CD4-positive, alpha-beta T cell (primary cell): Measurements from ENCODE around the gene PAFAH2. TPM values are rescaled to one million over a fixed set of nuclear protein-coding genes. Genes with fewer than 3 reads are reported as not detected.

Experiments used
- ATAC-seq: fragments of 200-7000 bp; cut with Tn5 transposase; one replicate; pipeline ENCODE4 v1.10.0; 2022; ENCODE audit warnings: mild to moderate bottlenecking; ENCODE audit not compliant: poor library complexity
- CTCF ChIA-PET: fragments of 350-600 bp; sonication (Branson Sonifier 250); formaldehyde crosslinking; loops from one replicate; lab custom pipeline; 2021; ENCODE audit warnings: antibody characterized with exemption, inconsistent platforms; lab: Charles Lee
- POLR2A ChIA-PET: fragments of 350-600 bp; sonication (Branson Sonifier 250); formaldehyde crosslinking; loops from one replicate; lab custom pipeline; 2021; ENCODE audit warnings: antibody characterized with exemption, inconsistent platforms; lab: Charles Lee
- DNase-seq, 14 experiments: peaks; one replicate each; pipeline ENCODE4 v3.0.0-alpha.2; 2013 to 2020; ENCODE audit warnings: mixed read lengths in 2 of 14
- H3K27ac ChIP-seq, 2 donors: one replicate each; pipeline versions ENCODE4 v1.5.1 to v1.7.0; 2013; ENCODE audit warnings: low read length in 2 of 2, low read depth in 1 of 2, mild to moderate bottlenecking in 1 of 2
- H3K27me3 ChIP-seq, 2 experiments: 1 replicate in 1 of 2; 2 replicates in 1 of 2; pipeline versions ENCODE4 v1.6.1 to v1.7.0; 2013; ENCODE audit warnings: low read length in 2 of 2, control low read depth in 1 of 2, mild to moderate bottlenecking in 1 of 2, moderate library complexity in 1 of 2; ENCODE audit not compliant: insufficient read depth in 2 of 2, control insufficient read depth in 1 of 2
- H3K36me3 ChIP-seq: one replicate; pipeline ENCODE4 v1.6.1; 2013; ENCODE audit warnings: low read length, control low read depth; ENCODE audit not compliant: insufficient read depth
- H3K4me1 ChIP-seq: one replicate; pipeline ENCODE4 v1.6.1; 2013; ENCODE audit warnings: low read length, control low read depth; ENCODE audit not compliant: insufficient read depth
- H3K4me3 ChIP-seq: one replicate; pipeline ENCODE4 v1.5.1; 2013; ENCODE audit warnings: mild to moderate bottlenecking, low read length, moderate library complexity
- H3K9me3 ChIP-seq, 2 experiments: 1 replicate in 1 of 2; 2 replicates in 1 of 2; pipeline versions ENCODE4 v1.6.1 to v1.7.0; 2013; ENCODE audit warnings: low read length in 2 of 2, mild to moderate bottlenecking in 2 of 2, control low read depth in 1 of 2, moderate library complexity in 1 of 2; ENCODE audit not compliant: control insufficient read depth in 1 of 2, insufficient read depth in 1 of 2
- H3K27ac Mint-ChIP-seq: one replicate; pipeline ENCODE4 v1.8.0; 2020; ENCODE audit warnings: mixed read lengths
- H3K27me3 Mint-ChIP-seq: one replicate; pipeline ENCODE4 v1.8.0; 2021; ENCODE audit warnings: mixed read lengths
- H3K36me3 Mint-ChIP-seq: one replicate; pipeline ENCODE4 v1.8.0; 2021; ENCODE audit warnings: low read depth, mixed read lengths
- H3K4me1 Mint-ChIP-seq: one replicate; pipeline ENCODE4 v1.8.0; 2021; ENCODE audit warnings: low read depth, mixed read lengths
- H3K4me3 Mint-ChIP-seq: one replicate; pipeline ENCODE4 v1.8.0; 2020; ENCODE audit warnings: mild to moderate bottlenecking, mixed read lengths
- H3K9me3 Mint-ChIP-seq: one replicate; pipeline ENCODE4 v1.8.0; 2020; ENCODE audit warnings: mixed read lengths
- intact Hi-C, 2 experiments: fragments of 100-400 bp; cut with DNase I in 1 of 2; cut with micrococcal nuclease in 1 of 2; formaldehyde crosslinking; loops; one replicate each; pipeline versions ENCODE4 v1.15.1 to v1.9.0; 2023 to 2025; cut with DNase I, micrococcal nuclease
- total RNA-seq, 174 experiments: library from RNA in 2 of 174; stranded (reverse) in 2 of 174; gene quantifications; one replicate each; pipeline ENCODE4 v1.2.3 and lab custom pipeline; 2021 to 2026
- TF ChIP-seq, protein P1 (sequence below): fragments of 200-600 bp; IDR thresholded peaks from one replicate; pipeline ENCODE4 v1.8.0; 2022; ENCODE audit warnings: antibody characterized with exemption, mild to moderate bottlenecking

The PAFAH2 gene
- total RNA-seq, 2 experiments from 2014 or later = 7.9 to 8.1 TPM

DNA sequence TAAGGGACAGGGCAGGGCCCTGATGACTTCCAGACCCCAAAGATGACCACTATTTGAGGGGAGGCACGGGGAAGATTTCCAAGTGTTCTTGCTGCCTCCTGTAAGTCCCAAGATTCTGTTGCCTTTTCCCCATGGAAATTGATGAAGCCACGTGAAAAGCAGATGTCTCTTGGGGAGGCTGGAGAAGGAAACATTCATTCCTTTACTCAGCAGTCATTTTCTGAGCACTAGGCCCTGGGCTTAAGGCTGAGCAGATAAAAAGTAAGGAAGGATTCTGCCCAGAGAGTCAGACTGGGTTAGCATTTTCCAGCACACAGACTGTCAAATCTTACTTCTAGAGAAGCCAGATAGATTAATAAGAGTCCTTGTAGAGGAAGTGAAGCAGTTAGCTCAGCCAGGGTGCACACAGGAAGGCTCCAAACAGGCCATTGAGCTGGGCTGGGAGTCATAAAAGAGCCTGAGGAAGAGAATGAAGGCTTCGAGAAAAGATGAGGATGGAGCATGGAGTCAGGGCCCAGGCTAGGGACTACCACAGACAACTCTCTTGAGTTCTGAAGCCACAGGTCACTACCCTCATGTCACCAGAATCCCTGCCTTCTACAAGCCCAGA is 33.9 kb upstream of the PAFAH2 start:
- DNase-seq (no peak), ATAC-seq (no peak)
- no peaks in the 10 kb centered on the region for H3K36me3 ChIP-seq
- ChIA-PET POLR2A (no interaction called here), CTCF (no interaction called here)
- H3K4me1 ChIP-seq = peaks cover 22% of the 10 kb centered on the region
- no peaks in the 10 kb centered on the region for H3K9me3 ChIP-seq
- no peak overlapping the region for H3K27ac ChIP-seq
- peaks cover 0 to 2% of the 10 kb centered on the region in 2 experiments for H3K27me3 ChIP-seq
- H3K4me1 Mint-ChIP-seq = peaks cover 17% of the 10 kb centered on the region
- no peaks in the 10 kb centered on the region for H3K9me3 Mint-ChIP-seq
- no peaks in the 10 kb centered on the region for H3K36me3 Mint-ChIP-seq
- H3K4me3 Mint-ChIP-seq = no peak overlapping the region
- H3K4me3 ChIP-seq = no peak overlapping the region
- intact Hi-C loops = loop anchor here in 1 of 2 experiments (10.0 kb wide), 1 partner anchor 383 kb away; the partner anchor contains the start of gene LIN28A
- H3K27ac Mint-ChIP-seq = no peak overlapping the region
- H3K27me3 Mint-ChIP-seq = no peaks in the 10 kb centered on the region
- TF ChIP-seq, protein P1, sequence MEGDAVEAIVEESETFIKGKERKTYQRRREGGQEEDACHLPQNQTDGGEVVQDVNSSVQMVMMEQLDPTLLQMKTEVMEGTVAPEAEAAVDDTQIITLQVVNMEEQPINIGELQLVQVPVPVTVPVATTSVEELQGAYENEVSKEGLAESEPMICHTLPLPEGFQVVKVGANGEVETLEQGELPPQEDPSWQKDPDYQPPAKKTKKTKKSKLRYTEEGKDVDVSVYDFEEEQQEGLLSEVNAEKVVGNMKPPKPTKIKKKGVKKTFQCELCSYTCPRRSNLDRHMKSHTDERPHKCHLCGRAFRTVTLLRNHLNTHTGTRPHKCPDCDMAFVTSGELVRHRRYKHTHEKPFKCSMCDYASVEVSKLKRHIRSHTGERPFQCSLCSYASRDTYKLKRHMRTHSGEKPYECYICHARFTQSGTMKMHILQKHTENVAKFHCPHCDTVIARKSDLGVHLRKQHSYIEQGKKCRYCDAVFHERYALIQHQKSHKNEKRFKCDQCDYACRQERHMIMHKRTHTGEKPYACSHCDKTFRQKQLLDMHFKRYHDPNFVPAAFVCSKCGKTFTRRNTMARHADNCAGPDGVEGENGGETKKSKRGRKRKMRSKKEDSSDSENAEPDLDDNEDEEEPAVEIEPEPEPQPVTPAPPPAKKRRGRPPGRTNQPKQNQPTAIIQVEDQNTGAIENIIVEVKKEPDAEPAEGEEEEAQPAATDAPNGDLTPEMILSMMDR = no peak

DNA sequence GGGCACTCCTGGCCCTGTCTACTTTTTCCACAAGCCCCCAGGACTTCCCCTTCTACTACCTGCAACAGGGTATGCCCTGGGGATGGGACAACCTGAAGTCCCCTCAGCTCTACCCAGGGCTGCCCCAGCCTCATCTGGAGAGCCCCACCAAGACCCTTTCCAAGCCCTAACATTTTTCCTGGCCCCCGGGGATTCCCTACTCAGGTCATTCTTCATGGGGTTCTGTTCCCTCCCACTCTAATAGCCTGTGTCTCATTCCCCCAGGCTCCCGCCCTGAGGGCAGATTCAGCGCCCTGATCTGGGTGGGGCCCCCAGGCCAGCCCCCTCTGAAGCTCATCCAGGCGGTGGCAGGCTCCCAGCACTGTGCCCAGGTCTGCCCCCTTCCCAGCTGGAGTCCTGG is 33.3 kb upstream of the PAFAH2 start:
- DNase-seq = no peak

DNA sequence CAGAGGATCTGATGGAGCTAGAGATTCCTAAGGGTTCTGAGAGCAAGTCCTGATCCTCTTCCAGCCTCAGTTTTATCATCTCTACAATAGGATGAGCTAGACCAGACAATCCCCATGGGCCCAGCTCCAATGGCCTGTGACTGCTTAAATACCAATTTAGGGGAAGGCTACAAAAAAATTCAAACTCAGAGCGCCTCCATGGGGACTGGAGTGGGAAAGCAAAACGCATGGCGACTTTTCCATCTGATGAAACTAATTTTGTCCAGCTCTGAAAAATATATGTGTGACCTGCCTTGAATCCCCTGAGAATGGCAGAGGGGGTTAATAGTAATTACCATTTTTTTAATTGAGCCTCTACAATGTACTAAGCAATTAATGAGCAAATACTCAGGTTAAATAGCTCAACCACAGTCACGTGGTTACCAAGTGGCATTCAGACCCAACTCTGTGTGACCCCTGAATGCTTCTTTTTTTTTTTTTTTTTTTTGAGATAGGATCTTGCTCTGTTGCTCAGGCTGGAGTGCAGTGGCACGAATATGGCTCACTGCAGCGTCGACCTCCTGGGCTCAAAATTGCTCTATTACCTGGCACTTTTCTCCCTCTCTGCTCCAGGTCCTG is 32.1 kb upstream of the PAFAH2 start:
- no peak for ATAC-seq
- peaks cover 7% of the 10 kb centered on the region for H3K4me1 Mint-ChIP-seq
- CTCF ChIA-PET = no interaction called here

More for the DNA sequence above, 33.3 kb upstream of the PAFAH2 start:
- Mint-ChIP-seq H3K27me3 (no peaks in the 10 kb centered on the region), H3K4me1 (peaks cover 17% of the 10 kb centered on the region), H3K27ac (no peak overlapping the region), H3K36me3 (no peaks in the 10 kb centered on the region), H3K9me3 (no peaks in the 10 kb centered on the region), H3K4me3 (no peak overlapping the region)
- ChIA-PET POLR2A (no interaction called here), CTCF (no interaction called here)
- no peak overlapping the region for H3K4me3 ChIP-seq
- TF ChIP-seq, protein P1 = no peak
- intact Hi-C loops = loop anchor here in 1 of 2 experiments (10.0 kb wide), 1 partner anchor 384 kb away; the partner anchor contains the start of gene LIN28A
- H3K36me3 ChIP-seq = no peaks in the 10 kb centered on the region
- no peak for ATAC-seq
- no peaks in the 10 kb centered on the region for H3K9me3 ChIP-seq
- peaks cover 19% of the 10 kb centered on the region for H3K4me1 ChIP-seq
- H3K27ac ChIP-seq = no peak overlapping the region
- H3K27me3 ChIP-seq = peaks cover 0 to 2% of the 10 kb centered on the region in 2 experiments

More for the DNA sequence above, 32.1 kb upstream of the PAFAH2 start:
- Histone ChIP-seq H3K4me3 (no peak overlapping the region), H3K27me3 (peaks cover 0 to 2% of the 10 kb centered on the region in 2 experiments), H3K9me3 (no peaks in the 10 kb centered on the region), H3K36me3 (no peaks in the 10 kb centered on the region), H3K4me1 (peaks cover 7% of the 10 kb centered on the region), H3K27ac (no peak overlapping the region)
- Mint-ChIP-seq H3K4me3 (no peak overlapping the region), H3K9me3 (no peaks in the 10 kb centered on the region), H3K27ac (no peak overlapping the region), H3K36me3 (no peaks in the 10 kb centered on the region), H3K27me3 (no peaks in the 10 kb centered on the region)
- intact Hi-C loops = loop anchor here in 1 of 2 experiments (10.0 kb wide), 1 partner anchor 385 kb away; the partner anchor contains the start of gene LIN28A
- TF ChIP-seq, protein P1 = no peak
- no peak for DNase-seq
- POLR2A ChIA-PET = no interaction called here
